Measurements from ENCODE around the gene TLX3.
A peak's percentile ranks its signal among the peaks of the same experiment; 100 is the strongest.
"Not testable (repeated sequence)": the region's sequence is repeated elsewhere in the genome, so short reads cannot be mapped to it uniquely, and the experiment has no call there.

TLX3 gene

GRCh38 chr5:171308453-171309275 is at the start of gene TLX3:
TSS of gene TLX3 (plus strand) at chr5:171309248. CDS start at chr5:171309366, 118 bp downstream.
- DNase-seq: no peak

GRCh38 chr5:171261361-171261760 is 47.7 kb upstream of the TLX3 start:
- DNase-seq: no peak

GRCh38 chr5:171261904-171262303 is 47.1 kb upstream of the TLX3 start:
- no peak for DNase-seq

- DNase-seq: no peak
These were observed 45.9 kb upstream of the TLX3 start for GRCh38 chr5:171263181-171263580.

- peak in 1 of 2 donors; percentile 19 for DNase-seq
These were observed 44.2 kb upstream of the TLX3 start for GRCh38 chr5:171264843-171265242.

GRCh38 chr5:171268700-171269620 is 40.1 kb upstream of the TLX3 start:
- DNase-seq: no peak

GRCh38 chr5:171269717-171270116 is 39.3 kb upstream of the TLX3 start:
- DNase-seq: no peak

GRCh38 chr5:171270136-171270535 is 38.9 kb upstream of the TLX3 start:
- DNase-seq: no peak

GRCh38 chr5:171271798-171272197 is 37.2 kb upstream of the TLX3 start:
- no peak for DNase-seq

GRCh38 chr5:171272996-171273970 is 35.8 kb upstream of the TLX3 start:
- DNase-seq: peak in 1 of 2 donors; percentile 18

GRCh38 chr5:171275841-171276544 is 33.1 kb upstream of the TLX3 start:
- DNase-seq: no peak

GRCh38 chr5:171283753-171284152 is 25.3 kb upstream of the TLX3 start:
- DNase-seq: no peak

- no peak for DNase-seq
These were observed 23.6 kb upstream of the TLX3 start for GRCh38 chr5:171285465-171285864.

GRCh38 chr5:171288066-171288465 is 21.0 kb upstream of the TLX3 start:
- DNase-seq: no peak

- no peak for DNase-seq
These were observed 17.7 kb upstream of the TLX3 start for GRCh38 chr5:171291371-171291770.

- no peak for DNase-seq
These were observed 13.7 kb upstream of the TLX3 start for GRCh38 chr5:171295299-171295698.

GRCh38 chr5:171295801-171296200 is 13.2 kb upstream of the TLX3 start:
- DNase-seq: no peak

- DNase-seq: not testable (repeated sequence)
These were observed 11.1 kb upstream of the TLX3 start for GRCh38 chr5:171297941-171298340.

- no peak for DNase-seq
These were observed 9.8 kb upstream of the TLX3 start for GRCh38 chr5:171299228-171299627.

- no peak for DNase-seq
These were observed 9.2 kb upstream of the TLX3 start for GRCh38 chr5:171299851-171300250.

- no peak for DNase-seq
These were observed 8.7 kb upstream of the TLX3 start for GRCh38 chr5:171300358-171300757.

- no peak for DNase-seq
These were observed 2.9 kb upstream of the TLX3 start for GRCh38 chr5:171306166-171306565.

Data from CD4-positive, alpha-beta T cell treated with Interferon alpha-2 for 1 hour (primary cell).